Gastrocnemius medialis (tissue), 4 donors: ENCODE results near the gene NOS1AP. TPM values are rescaled to one million over a fixed set of nuclear protein-coding genes. Genes with fewer than 3 reads are reported as not detected.

Experiments
- ATAC-seq, 2 donors: fragments of 150-250 bp; one replicate each; pipeline ENCODE4 v1.9.1; 2016
- DNase-seq, 2 donors: peaks; one replicate each; pipeline ENCODE4 v3.0.0-alpha.2; 2019
- H3K27ac ChIP-seq, 4 donors: fragments of 200-600 bp; sonication (generic); 1 replicate in 1 of 4; 2 replicates in 3 of 4; pipeline ENCODE4 v1.5.1; 2016 to 2018; ENCODE audit warnings: mild to moderate bottlenecking in 2 of 4, moderate library complexity in 1 of 4
- H3K27me3 ChIP-seq, 3 donors: fragments of 200-600 bp; sonication (generic) in 2 of 3; 1 replicate in 1 of 3; 2 replicates in 2 of 3; pipeline versions ENCODE4 v1.5.1 to v1.6.0; 2016 to 2019; ENCODE audit warnings: mild to moderate bottlenecking in 1 of 3, moderate library complexity in 1 of 3
- H3K36me3 ChIP-seq, 2 donors: fragments of 200-600 bp; sonication (generic) in 1 of 2; one replicate each; pipeline ENCODE4 v1.5.1; 2017 to 2018
- H3K4me1 ChIP-seq, 2 donors: fragments of 200-600 bp; sonication (generic) in 1 of 2; one replicate each; pipeline ENCODE4 v1.5.1; 2016 to 2017; ENCODE audit warnings: mild to moderate bottlenecking in 2 of 2
- H3K4me3 ChIP-seq, 4 donors: fragments of 200-600 bp; sonication (generic) in 3 of 4; 1 replicate in 1 of 4; 2 replicates in 3 of 4; pipeline ENCODE4 v1.5.1; 2016 to 2019; ENCODE audit warnings: mild to moderate bottlenecking in 2 of 4
- H3K9me3 ChIP-seq, 3 donors: fragments of 200-600 bp; sonication (generic) in 2 of 3; 1 replicate in 1 of 3; 2 replicates in 2 of 3; pipeline ENCODE4 v1.5.1; 2016 to 2019
- CTCF ChIP-seq, 5 experiments: fragments of 450-650 bp in 3 of 5; fragments of 200-600 bp in 2 of 5; sonication (generic) in 2 of 5; IDR thresholded peaks in 4 of 5; conservative IDR thresholded peaks in 1 of 5; 1 replicate in 4 of 5; 2 replicates in 1 of 5; pipeline ENCODE4 v1.5.1; 2016 to 2019; ENCODE audit warnings: antibody characterized with exemption in 5 of 5, mild to moderate bottlenecking in 3 of 5, moderate library complexity in 3 of 5
- POLR2A ChIP-seq, 2 donors: fragments of 450-650 bp; IDR thresholded peaks; one replicate each; pipeline ENCODE4 v1.6.1; 2017; ENCODE audit warnings: antibody characterized with exemption in 2 of 2, mild to moderate bottlenecking in 2 of 2, moderate library complexity in 2 of 2
- in situ Hi-C, 4 donors: fragments of 200-750 bp; cut with MboI; loops; one replicate each; pipeline versions ENCODE4 v1.15.0 to v1.8.0; 2017; ENCODE audit warnings: low sequenced_read_pairs in 4 of 4
- intact Hi-C: fragments of 100-400 bp; cut with DNase I; formaldehyde crosslinking; loops from one replicate; pipeline ENCODE4 v1.15.1; 2023; ENCODE audit warnings: low total_unique reads
- total RNA-seq, 4 donors: library from RNA; depleted of rRNA; stranded (reverse); fragments of >200 nt; gene quantifications; one replicate each; pipeline versions ENCODE4 v1.1.0 to v1.2.3, GENCODE V29; 2016

The NOS1AP gene
- total RNA-seq, 4 donors from 2014 or later, result 0.20 to 0.40 (median 0.25) TPM

- peaks cover 0 to 5% (median 0%) of the 10 kb centered on the region in 3 donors for H3K27me3 ChIP-seq
- H3K4me3 ChIP-seq, result no peak overlapping the region
- ATAC-seq (no peak), DNase-seq (no peak)
- intact Hi-C loops (no loop called here), in situ Hi-C loops (loop anchor here in 2 of 4 donors (10.0 kb wide), 1 partner anchor 342 kb away; no protein-coding TSS in a partner anchor)
- no peaks in the 10 kb centered on the region for H3K4me1 ChIP-seq
- no peaks in the 10 kb centered on the region for H3K36me3 ChIP-seq
- no peaks in the 10 kb centered on the region for H3K9me3 ChIP-seq
- no peak for TF ChIP-seq POLR2A (IDR thresholded peaks at IDR 0.05)
- no peak overlapping the region for H3K27ac ChIP-seq
These were observed 327.6 kb downstream of the NOS1AP start for GRCh38 chr1:162397039-162397448.

- no peak for ATAC-seq
These were observed 328.6 kb downstream of the NOS1AP start for GRCh38 chr1:162397943-162398560.

GRCh38 chr1:162398999-162399580, 329.6 kb downstream of the NOS1AP start:
- Histone ChIP-seq H3K9me3 (no peaks in the 10 kb centered on the region), H3K4me1 (no peaks in the 10 kb centered on the region), H3K36me3 (no peaks in the 10 kb centered on the region), H3K27ac (no peak overlapping the region), H3K4me3 (no peak overlapping the region), H3K27me3 (peaks cover 0 to 5% (median 0%) of the 10 kb centered on the region in 3 donors)
- ATAC-seq (no peak), DNase-seq (no peak)
- intact Hi-C loops, result no loop called here
- TF ChIP-seq POLR2A (IDR thresholded peaks at IDR 0.05) (no peak), CTCF (IDR thresholded peaks at IDR 0.05 in 4 of 5, conservative IDR thresholded peaks at IDR 0.05 in 1 of 5) (no peak)
- in situ Hi-C loops, result loop anchor here in 2 of 4 donors (10.0 kb wide), 1 partner anchor 344 kb away; no protein-coding TSS in a partner anchor

More at GRCh38 chr1:162397943-162398560, 328.6 kb downstream of the NOS1AP start:
- no peak for DNase-seq
- in situ Hi-C loops (loop anchor here in 2 of 4 donors (10.0 kb wide), 1 partner anchor 343 kb away; no protein-coding TSS in a partner anchor), intact Hi-C loops (no loop called here)
- no peak for TF ChIP-seq CTCF (IDR thresholded peaks at IDR 0.05 in 4 of 5, conservative IDR thresholded peaks at IDR 0.05 in 1 of 5)
- no peak for TF ChIP-seq POLR2A (IDR thresholded peaks at IDR 0.05)
- no peaks in the 10 kb centered on the region for H3K4me1 ChIP-seq
- no peaks in the 10 kb centered on the region for H3K36me3 ChIP-seq
- no peaks in the 10 kb centered on the region for H3K9me3 ChIP-seq
- peaks cover 0 to 5% (median 0%) of the 10 kb centered on the region in 3 donors for H3K27me3 ChIP-seq
- no peak overlapping the region for H3K27ac ChIP-seq
- no peak overlapping the region for H3K4me3 ChIP-seq

- Histone ChIP-seq H3K9me3 (no peaks in the 10 kb centered on the region), H3K4me3 (no peak overlapping the region), H3K36me3 (no peaks in the 10 kb centered on the region), H3K4me1 (no peaks in the 10 kb centered on the region), H3K27me3 (peaks cover 0 to 5% (median 0%) of the 10 kb centered on the region in 3 donors), H3K27ac (no peak overlapping the region)
- in situ Hi-C loops (no loop called here), intact Hi-C loops (no loop called here)
- DNase-seq (no peak), ATAC-seq (no peak)
- TF ChIP-seq CTCF (IDR thresholded peaks at IDR 0.05 in 4 of 5, conservative IDR thresholded peaks at IDR 0.05 in 1 of 5) (no peak), POLR2A (IDR thresholded peaks at IDR 0.05) (no peak)
These were observed 331.4 kb downstream of the NOS1AP start for GRCh38 chr1:162400790-162401355.

GRCh38 chr1:162404550-162405160, 335.2 kb downstream of the NOS1AP start:
- Histone ChIP-seq H3K4me3 (no peak overlapping the region), H3K36me3 (no peaks in the 10 kb centered on the region), H3K4me1 (no peaks in the 10 kb centered on the region), H3K9me3 (no peaks in the 10 kb centered on the region), H3K27ac (no peak overlapping the region), H3K27me3 (no peaks in the 10 kb centered on the region)
- TF ChIP-seq POLR2A (IDR thresholded peaks at IDR 0.05) (no peak), CTCF (IDR thresholded peaks at IDR 0.05 in 4 of 5, conservative IDR thresholded peaks at IDR 0.05 in 1 of 5) (no peak)
- no peak for ATAC-seq
- intact Hi-C loops (no loop called here), in situ Hi-C loops (no loop called here)
- DNase-seq, result no peak
